Stomach (tissue), 4 donors: ENCODE data around the gene RRAGD.

ENCODE experiments used
- POLR2A ChIP-seq, 4 donors: fragments of 450-650 bp; IDR thresholded peaks; one replicate each; pipeline ENCODE4 v1.6.1; 2016; ENCODE audit warnings: antibody characterized with exemption in 4 of 4, control low read depth in 2 of 4, mild to moderate bottlenecking in 1 of 4, moderate library complexity in 1 of 4
- POLR2AphosphoS5 ChIP-seq, 3 donors: sonication (generic); formaldehyde crosslinking; IDR thresholded peaks; one replicate each; pipeline ENCODE4 v1.6.1; 2016; ENCODE audit warnings: antibody characterized with exemption in 3 of 3
- TF ChIP-seq, protein P1 (sequence below), 7 experiments: fragments of 450-650 bp in 4 of 7; fragments of 200-600 bp in 3 of 7; sonication (generic) in 3 of 7; IDR thresholded peaks; one replicate each; pipeline ENCODE4 v1.5.1; 2016 to 2019; ENCODE audit warnings: antibody characterized with exemption in 7 of 7, control low read depth in 2 of 7, mild to moderate bottlenecking in 1 of 7

DNA sequence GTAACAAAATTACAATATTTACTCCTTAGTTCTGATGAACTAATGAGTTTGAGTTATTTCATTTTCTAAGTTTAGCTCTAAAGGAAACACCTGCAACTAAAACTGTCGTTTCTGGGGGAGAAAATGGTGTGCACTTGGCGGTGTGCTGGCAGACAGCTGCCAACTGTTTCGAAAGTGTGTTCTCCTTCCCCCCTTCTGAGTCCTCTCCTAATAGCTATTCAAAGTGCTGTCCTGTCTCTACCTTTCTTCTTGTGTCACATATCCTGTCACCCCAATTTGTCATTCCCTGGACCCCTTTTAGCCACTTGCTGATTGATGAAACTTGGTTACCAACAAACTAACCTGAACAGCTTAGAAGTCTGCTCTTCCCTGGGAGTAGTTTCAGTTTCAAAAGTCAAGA is 54.7 kb downstream of the RRAGD start:
- TF ChIP-seq POLR2A (IDR thresholded peaks at IDR 0.05), result no peak
- TF ChIP-seq, protein P1, sequence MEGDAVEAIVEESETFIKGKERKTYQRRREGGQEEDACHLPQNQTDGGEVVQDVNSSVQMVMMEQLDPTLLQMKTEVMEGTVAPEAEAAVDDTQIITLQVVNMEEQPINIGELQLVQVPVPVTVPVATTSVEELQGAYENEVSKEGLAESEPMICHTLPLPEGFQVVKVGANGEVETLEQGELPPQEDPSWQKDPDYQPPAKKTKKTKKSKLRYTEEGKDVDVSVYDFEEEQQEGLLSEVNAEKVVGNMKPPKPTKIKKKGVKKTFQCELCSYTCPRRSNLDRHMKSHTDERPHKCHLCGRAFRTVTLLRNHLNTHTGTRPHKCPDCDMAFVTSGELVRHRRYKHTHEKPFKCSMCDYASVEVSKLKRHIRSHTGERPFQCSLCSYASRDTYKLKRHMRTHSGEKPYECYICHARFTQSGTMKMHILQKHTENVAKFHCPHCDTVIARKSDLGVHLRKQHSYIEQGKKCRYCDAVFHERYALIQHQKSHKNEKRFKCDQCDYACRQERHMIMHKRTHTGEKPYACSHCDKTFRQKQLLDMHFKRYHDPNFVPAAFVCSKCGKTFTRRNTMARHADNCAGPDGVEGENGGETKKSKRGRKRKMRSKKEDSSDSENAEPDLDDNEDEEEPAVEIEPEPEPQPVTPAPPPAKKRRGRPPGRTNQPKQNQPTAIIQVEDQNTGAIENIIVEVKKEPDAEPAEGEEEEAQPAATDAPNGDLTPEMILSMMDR (IDR thresholded peaks at IDR 0.05), result no peak
- TF ChIP-seq POLR2AphosphoS5 (IDR thresholded peaks at IDR 0.05), result no peak
